Stimulated activated naive CD8-positive, alpha-beta T cell treated with anti-CD3 and anti-CD28 coated beads, Interleukin-15, Interleukin-2, amounts not matched to agents 100 ng/mL and 50 ng/mL, for 24 hours (primary cell): ENCODE data around the gene ITGA1.

Source experiments
- H3K27ac Mint-ChIP-seq: one replicate; pipeline ENCODE4 v1.8.0; 2021; ENCODE audit warnings: mild to moderate bottlenecking, mixed read lengths
- H3K27me3 Mint-ChIP-seq: one replicate; pipeline ENCODE4 v1.8.0; 2021; ENCODE audit warnings: mixed read lengths
- H3K36me3 Mint-ChIP-seq: one replicate; pipeline ENCODE4 v1.8.0; 2021; ENCODE audit warnings: low read depth, mixed read lengths
- H3K4me1 Mint-ChIP-seq: one replicate; pipeline ENCODE4 v1.8.0; 2021; ENCODE audit warnings: low read depth, mixed read lengths
- H3K4me3 Mint-ChIP-seq: one replicate; pipeline ENCODE4 v1.8.0; 2021; ENCODE audit warnings: mild to moderate bottlenecking, mixed read lengths
- H3K9me3 Mint-ChIP-seq: one replicate; pipeline ENCODE4 v1.8.0; 2021; ENCODE audit warnings: mixed read lengths

ITGA1 gene

DNA sequence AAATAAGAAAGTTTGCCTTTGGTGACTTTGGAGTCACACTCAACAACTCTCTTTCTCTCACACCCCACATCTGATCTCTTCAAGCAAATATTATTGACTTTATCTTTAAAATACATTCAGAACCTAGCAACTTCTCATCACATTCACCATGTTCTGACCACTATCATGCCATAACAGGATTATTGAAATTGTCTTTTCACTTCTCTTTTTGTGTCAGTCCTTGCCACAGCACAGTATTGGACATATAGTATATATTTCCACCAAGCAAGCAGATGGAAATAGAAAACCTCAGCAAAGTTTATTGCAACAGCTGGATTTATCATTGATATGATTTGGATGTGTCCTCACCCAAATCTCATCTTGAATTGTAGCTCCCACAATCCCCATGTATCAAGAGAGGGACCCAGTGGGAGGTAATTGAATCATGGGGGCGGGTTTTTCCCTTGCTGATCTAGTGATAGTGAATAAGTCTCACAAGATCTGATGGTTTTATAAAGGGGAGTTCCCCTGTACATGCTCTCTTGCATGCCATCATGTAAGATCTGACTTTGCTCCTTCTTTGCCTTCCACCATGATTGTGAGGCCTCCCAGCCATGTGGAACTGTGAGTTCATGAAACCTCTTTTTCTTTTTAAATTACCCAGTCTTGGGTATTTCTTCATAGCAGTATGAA is 26.9 kb upstream of the ITGA1 start:
- Mint-ChIP-seq H3K27me3 (no peaks in the 10 kb centered on the region), H3K36me3 (peaks cover 4% of the 10 kb centered on the region), H3K4me1 (peaks cover 32% of the 10 kb centered on the region), H3K4me3 (no peak overlapping the region), H3K9me3 (peaks cover 17% of the 10 kb centered on the region), H3K27ac (peak overlapping the region; percentile 10)

DNA sequence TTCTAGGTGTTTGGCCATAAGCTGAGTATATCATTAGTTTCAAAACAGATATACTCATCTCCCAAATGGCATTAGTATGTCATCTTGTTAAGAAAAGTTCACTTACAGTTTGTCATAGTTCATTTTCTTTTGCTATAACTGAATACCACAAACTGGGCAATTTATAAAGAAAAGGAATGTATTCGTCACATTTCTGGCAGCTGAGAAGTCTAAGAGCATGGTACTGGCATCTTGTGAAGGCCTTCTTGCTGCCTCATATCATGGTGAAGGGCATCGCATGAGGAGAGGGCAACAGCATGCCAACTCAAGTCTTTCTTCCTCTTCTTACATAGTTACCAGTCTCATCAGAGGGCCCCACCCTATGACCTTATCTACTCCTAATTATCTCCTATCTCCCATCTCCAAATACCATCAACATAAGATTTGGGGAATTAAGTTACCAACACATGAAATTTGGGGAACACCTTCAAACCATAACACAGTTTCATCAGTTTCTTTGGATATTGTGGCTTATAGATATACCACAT is 20.4 kb upstream of the ITGA1 start:
- H3K4me3 Mint-ChIP-seq, result no peak overlapping the region
- H3K9me3 Mint-ChIP-seq, result peaks cover 9% of the 10 kb centered on the region
- no peaks in the 10 kb centered on the region for H3K27me3 Mint-ChIP-seq
- no peak overlapping the region for H3K27ac Mint-ChIP-seq
- H3K36me3 Mint-ChIP-seq, result no peaks in the 10 kb centered on the region
- peaks cover 50% of the 10 kb centered on the region for H3K4me1 Mint-ChIP-seq

DNA sequence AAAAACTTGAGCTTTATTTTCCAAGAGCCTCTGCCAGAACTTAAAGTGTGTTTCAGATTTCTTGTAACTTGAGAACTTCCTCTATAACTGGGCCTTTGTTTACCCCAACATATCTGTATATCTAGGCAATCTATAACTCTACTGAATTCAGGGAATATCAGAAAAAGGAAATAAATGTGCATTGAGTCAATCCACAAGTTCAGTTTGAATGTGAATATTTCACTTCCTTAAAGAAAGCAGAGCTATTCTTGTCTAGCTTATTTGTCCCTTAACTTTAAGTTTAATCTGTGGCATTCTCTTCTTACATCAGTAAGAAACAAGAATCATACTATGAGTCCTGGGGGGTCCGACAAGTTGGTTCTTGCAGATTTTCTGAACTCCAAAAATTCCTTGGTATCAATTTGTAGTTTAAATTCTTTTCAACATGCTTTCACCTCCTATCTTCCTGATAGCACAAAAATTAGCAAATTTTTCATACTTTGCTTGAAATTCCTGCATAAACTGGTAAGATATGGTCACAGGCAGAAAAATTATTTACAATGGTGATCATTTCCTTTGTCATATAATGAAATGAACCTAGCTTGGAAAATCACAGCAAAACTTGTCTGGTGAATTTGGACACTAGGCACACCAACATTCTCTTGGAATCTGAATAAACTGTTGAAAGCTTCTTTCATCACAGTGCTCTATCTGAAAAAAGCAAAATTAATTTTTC is 19.8 kb upstream of the ITGA1 start:
- no peaks in the 10 kb centered on the region for H3K27me3 Mint-ChIP-seq
- no peaks in the 10 kb centered on the region for H3K36me3 Mint-ChIP-seq
- peaks cover 57% of the 10 kb centered on the region for H3K4me1 Mint-ChIP-seq
- no peak overlapping the region for H3K4me3 Mint-ChIP-seq
- H3K9me3 Mint-ChIP-seq, result peaks cover 8% of the 10 kb centered on the region
- no peak overlapping the region for H3K27ac Mint-ChIP-seq

DNA sequence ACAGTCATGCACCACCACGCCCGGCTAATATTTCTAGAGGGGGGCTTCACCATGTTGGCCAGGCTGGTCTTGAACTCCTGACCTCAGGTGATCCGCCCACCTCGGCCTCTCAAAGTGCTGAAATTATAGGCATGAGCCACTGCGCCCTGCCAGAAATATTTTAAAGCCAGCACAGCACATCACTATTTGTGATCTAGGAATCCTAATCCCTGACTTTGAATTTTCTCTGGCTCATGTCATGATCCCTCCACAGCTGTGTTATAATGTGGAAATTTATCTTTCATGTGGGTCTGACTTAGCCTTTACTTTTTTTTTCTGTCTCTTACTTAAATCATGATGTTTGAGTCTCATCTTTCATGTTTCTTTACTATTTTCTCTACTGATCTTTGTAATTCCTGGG is 18.7 kb upstream of the ITGA1 start:
- Mint-ChIP-seq H3K36me3 (no peaks in the 10 kb centered on the region), H3K27me3 (no peaks in the 10 kb centered on the region), H3K4me1 (peaks cover 60% of the 10 kb centered on the region), H3K27ac (peak overlapping the region; percentile 19), H3K4me3 (no peak overlapping the region), H3K9me3 (peaks cover 3% of the 10 kb centered on the region)

DNA sequence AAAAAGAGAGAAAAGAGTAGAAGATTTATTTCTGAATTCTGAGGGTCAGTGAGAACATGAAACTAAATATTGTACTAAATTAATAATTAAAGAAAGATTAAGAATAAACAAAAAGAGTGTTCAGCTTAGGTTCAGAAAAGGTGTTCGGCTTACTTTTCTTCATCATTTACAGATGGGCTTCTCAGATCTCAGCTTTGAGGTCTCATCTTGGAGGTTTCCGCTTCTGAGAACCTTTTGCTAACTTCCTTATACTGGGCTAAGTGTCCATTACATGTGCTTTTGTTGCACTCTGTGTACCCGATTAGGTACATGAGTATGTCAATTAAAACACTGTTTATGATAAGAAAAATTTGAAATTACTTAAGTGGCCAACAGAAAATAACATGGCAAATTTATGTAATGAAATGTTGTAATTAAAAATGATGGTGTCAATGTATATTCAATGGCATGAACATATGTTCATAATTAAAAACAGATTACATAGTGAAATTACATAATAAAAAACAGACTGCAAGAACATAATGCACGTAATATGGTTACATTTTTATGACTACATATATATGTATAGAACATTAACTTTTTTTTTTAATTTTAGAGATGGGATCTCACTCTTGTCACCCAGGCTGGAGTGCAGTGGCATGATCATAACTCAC is 17.3 kb upstream of the ITGA1 start:
- Mint-ChIP-seq H3K4me1 (peaks cover 68% of the 10 kb centered on the region), H3K27me3 (no peaks in the 10 kb centered on the region), H3K27ac (no peak overlapping the region), H3K36me3 (no peaks in the 10 kb centered on the region), H3K4me3 (no peak overlapping the region), H3K9me3 (peaks cover 3% of the 10 kb centered on the region)

DNA sequence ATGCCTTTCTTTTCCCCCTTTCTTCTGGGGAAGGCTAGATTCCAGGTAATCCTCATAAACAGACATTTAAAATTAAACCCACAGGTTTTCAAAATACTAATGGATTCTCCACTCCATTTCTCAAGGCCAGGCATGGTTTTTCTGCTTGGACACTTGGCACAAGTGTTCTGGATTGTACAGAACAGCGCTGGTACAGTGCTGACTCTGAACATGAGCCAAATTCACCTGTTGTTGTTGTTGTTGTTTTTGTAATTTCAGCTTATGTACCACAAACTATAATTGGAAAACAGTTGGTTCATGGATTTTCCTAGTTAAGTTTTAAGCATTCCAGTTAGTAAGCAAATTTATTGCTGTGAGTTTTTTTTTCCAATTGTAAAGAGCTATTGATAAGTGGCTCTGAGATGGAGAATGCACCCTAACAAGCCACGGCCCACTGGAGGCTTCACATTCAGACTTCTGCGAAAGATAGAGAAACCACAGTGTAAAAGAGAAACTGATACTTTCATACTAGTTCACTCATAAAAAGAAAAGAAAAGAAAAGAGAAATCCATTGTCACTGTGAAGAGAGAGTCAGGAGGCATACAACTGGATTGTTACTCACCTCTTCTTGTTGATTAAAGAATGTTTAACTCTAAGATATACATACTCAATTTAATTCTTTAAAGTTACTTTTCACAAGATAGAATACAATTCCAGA is 16.2 kb upstream of the ITGA1 start:
- H3K4me3 Mint-ChIP-seq, result peak overlapping the region; percentile 51
- no peaks in the 10 kb centered on the region for H3K27me3 Mint-ChIP-seq
- H3K4me1 Mint-ChIP-seq, result peaks cover 75% of the 10 kb centered on the region
- no peaks in the 10 kb centered on the region for H3K36me3 Mint-ChIP-seq
- peaks cover 3% of the 10 kb centered on the region for H3K9me3 Mint-ChIP-seq
- H3K27ac Mint-ChIP-seq, result peak overlapping the region; percentile 76

DNA sequence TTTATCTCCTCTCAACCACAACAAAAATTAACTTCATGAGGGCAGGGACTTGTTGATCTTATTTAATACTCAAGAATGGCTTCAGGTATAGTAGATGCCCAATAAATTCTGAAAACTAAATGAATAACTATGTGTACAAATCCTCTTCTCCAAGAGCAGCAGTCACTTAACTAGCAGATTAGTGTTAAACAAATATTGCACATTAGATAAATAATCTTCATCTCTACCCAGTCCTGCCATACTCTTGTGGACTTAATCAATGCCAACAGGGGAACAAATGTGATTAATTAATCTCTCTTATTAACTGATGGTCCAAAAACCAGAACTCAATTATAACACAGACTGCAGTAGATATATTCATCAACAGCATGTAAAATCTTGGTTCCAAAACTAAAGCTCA is 15.0 kb upstream of the ITGA1 start:
- Mint-ChIP-seq H3K4me1 (peaks cover 64% of the 10 kb centered on the region), H3K36me3 (no peaks in the 10 kb centered on the region), H3K9me3 (peaks cover 3% of the 10 kb centered on the region), H3K27ac (no peak overlapping the region), H3K4me3 (no peak overlapping the region), H3K27me3 (no peaks in the 10 kb centered on the region)

DNA sequence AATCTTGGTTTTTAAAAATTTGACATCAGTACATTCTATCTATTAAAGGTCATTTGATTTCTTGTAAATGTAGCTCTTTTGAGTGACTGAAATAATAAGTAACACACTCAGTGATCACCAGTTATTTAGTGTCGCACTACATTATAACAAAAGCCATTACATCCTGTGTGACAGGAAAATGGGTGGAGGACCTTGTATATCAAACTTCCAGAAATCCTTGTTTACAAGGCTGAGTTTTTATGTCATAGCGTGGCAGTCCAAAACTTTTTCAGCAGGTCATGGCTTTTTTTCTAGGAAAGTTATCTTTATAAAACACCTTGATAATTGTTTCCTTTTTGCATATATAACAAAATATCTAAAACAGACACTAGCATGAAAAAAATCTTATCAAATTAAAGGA is 14.4 kb upstream of the ITGA1 start:
- Mint-ChIP-seq H3K27me3 (no peaks in the 10 kb centered on the region), H3K4me3 (no peak overlapping the region), H3K9me3 (peaks cover 3% of the 10 kb centered on the region), H3K36me3 (no peaks in the 10 kb centered on the region), H3K27ac (no peak overlapping the region), H3K4me1 (peaks cover 57% of the 10 kb centered on the region)

DNA sequence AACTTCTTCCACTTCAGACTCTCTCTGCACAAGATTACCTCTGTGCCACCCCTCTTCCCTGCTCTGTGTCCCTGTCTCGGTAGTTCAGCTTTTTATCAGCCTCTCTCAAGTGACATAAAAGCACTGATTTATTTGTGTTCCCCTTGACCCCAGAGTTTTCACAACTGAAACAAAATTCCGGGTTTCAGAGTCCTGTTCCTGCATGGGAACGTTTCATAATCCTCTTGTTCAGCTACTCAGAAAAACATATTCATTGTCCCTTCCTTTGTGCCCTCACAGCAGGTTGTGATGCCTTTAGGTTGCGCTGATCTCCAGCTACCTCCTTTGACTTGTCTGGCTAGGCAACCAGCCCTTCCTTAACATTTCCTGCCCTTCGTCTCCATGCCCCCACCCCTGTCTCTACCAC is 13.7 kb upstream of the ITGA1 start:
- Mint-ChIP-seq H3K27ac (no peak overlapping the region), H3K4me3 (no peak overlapping the region)

DNA sequence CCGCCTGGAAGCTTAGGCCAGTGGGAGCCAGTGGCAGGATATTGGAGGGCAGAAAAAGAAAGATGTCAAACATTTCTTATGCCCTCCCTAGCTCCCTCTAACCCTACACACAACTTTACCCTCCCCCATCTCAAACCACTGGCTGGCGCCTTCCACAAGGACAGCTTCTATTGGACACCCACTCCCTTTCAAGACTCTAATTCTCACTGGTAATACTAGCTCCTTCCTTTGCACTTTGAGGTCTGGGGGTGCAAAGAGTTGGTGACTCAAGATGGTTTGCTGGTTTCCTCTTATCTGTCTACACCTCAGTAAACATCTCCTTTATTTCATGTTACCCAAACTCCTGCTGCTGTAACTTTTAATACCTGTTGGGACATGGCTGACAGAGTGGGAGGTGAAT is 11.6 kb upstream of the ITGA1 start:
- Mint-ChIP-seq H3K27me3 (no peaks in the 10 kb centered on the region), H3K9me3 (no peaks in the 10 kb centered on the region), H3K4me3 (no peak overlapping the region), H3K27ac (peak overlapping the region; percentile 26), H3K4me1 (peaks cover 47% of the 10 kb centered on the region), H3K36me3 (no peaks in the 10 kb centered on the region)

More for the DNA sequence above, 13.7 kb upstream of the ITGA1 start:
- Mint-ChIP-seq H3K36me3 (no peaks in the 10 kb centered on the region), H3K9me3 (peaks cover 3% of the 10 kb centered on the region), H3K27me3 (no peaks in the 10 kb centered on the region), H3K4me1 (peaks cover 55% of the 10 kb centered on the region)

DNA sequence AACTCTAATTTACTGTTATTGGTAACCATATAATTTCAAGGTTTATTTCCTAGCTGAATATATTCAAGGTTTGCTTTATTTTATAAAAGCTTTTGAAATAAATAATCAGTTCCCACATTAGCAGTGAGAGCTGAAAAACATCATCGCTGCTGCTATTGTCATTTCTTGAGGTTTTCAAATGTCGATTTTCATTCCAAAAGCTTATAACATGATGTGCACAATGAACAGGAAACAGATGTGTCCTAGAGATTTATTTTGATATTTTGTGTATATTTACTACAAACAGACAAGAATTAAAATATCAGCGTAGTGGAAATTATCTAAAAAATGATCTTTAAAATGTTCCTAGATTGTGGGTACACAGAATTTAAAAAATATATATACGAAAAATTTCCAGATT is 10.5 kb upstream of the ITGA1 start:
- Mint-ChIP-seq H3K27me3 (no peaks in the 10 kb centered on the region), H3K36me3 (no peaks in the 10 kb centered on the region), H3K27ac (no peak overlapping the region)

DNA sequence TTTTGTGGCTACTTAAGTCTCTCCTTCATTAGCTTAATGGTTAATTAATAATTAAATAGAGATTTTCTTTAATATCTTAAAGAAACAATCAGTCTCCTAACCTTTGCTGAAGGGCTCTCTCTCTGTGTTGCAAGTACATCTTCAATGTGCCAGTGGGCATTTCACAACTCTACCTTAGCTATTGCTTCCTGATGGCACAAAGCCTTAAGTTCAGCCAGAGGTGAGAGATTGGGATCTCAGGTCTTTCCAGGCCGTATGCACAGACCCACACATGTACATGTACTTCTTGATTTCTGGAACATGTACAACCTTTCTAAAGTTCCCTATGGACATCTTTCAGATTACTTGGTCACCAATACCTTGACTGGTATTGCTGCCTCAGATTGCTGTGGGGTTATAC is 8.9 kb upstream of the ITGA1 start:
- Mint-ChIP-seq H3K4me1 (peaks cover 27% of the 10 kb centered on the region), H3K4me3 (no peak overlapping the region), H3K9me3 (no peaks in the 10 kb centered on the region), H3K27ac (no peak overlapping the region), H3K36me3 (no peaks in the 10 kb centered on the region), H3K27me3 (no peaks in the 10 kb centered on the region)

More for the DNA sequence above, 10.5 kb upstream of the ITGA1 start:
- no peak overlapping the region for H3K4me3 Mint-ChIP-seq
- no peaks in the 10 kb centered on the region for H3K9me3 Mint-ChIP-seq
- peaks cover 36% of the 10 kb centered on the region for H3K4me1 Mint-ChIP-seq

DNA sequence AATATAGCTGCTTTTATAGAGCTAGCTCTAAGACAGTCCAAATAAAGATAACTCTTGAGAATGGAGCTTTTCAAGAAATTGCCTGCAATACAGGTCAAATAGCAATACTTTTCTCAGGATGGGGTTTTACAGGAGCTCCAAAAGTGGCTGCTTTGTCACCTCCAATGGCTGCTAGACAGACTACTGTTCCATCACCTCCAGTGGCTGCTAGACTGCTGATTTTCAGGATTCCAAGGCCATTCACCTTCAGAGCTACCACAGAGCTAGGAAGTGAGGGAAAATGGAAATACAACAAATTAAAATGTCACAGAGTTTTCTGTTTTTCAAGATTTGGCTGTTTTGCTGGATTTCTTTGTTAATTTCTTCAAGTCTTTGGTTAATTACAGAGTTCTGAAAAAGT is 8.5 kb upstream of the ITGA1 start:
- H3K27ac Mint-ChIP-seq, result no peak overlapping the region
- H3K27me3 Mint-ChIP-seq, result no peaks in the 10 kb centered on the region
- no peaks in the 10 kb centered on the region for H3K36me3 Mint-ChIP-seq
- H3K4me1 Mint-ChIP-seq, result peaks cover 23% of the 10 kb centered on the region
- no peaks in the 10 kb centered on the region for H3K9me3 Mint-ChIP-seq
- H3K4me3 Mint-ChIP-seq, result no peak overlapping the region

DNA sequence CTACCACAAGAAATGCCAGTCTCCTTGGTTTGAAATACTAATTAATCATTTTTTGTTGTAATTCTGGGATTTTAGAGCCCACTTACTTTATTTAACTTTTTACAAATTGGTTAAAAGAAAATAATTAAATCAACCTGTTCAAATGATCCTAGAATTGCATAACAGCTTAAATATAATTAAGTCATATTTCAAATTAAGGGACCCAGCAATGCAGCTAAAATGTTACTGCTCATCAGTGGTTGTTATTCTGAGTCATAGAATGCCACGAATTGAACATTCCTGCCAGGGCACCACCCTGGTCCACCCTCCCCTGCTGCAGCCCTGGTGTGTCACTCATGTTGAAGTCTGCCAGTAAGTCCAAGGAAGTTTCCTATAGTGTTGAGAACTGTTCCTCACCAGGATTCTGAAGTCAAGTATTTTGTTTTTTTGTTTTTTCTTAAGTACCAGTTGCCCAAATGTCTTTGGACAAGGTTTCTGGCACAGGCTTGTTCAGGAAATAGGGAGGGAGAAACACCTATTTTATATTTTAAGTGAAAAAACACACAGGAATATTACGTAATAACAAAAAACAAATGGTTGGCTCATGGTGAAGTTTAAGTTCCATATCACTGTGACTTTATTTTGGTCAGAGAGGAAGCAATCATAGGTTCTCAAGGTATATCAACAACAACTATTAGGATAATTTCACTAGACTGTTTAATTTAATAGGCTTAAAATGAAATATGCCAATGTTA is 4.3 kb upstream of the ITGA1 start:
- Mint-ChIP-seq H3K36me3 (no peaks in the 10 kb centered on the region), H3K4me3 (no peak overlapping the region), H3K4me1 (peaks cover 27% of the 10 kb centered on the region), H3K27ac (no peak overlapping the region), H3K27me3 (peaks cover 13% of the 10 kb centered on the region), H3K9me3 (no peaks in the 10 kb centered on the region)
